Mesenchymal stem cell (in vitro differentiated cells and primary cell): ENCODE measurements around the gene ACTA2.
A peak's percentile ranks its signal among the peaks of the same experiment; 100 is the strongest.
"Not testable (repeated sequence)": the region's sequence is repeated elsewhere in the genome, so short reads cannot be mapped to it uniquely, and the experiment has no call there.

Experiments used
- DNase-seq: peaks from one replicate; pipeline ENCODE4 v3.0.0-alpha.2; 2013
- H2AFZ ChIP-seq: one replicate; pipeline ENCODE4 v1.6.1; 2013; ENCODE audit warnings: low read depth, mild to moderate bottlenecking, control low read depth, inconsistent platforms, low read length, moderate library complexity
- H2AK5ac ChIP-seq: 2 replicates; pipeline ENCODE4 v1.6.1; 2013; ENCODE audit warnings: low read length, moderate library complexity, mild to moderate bottlenecking, inconsistent platforms; ENCODE audit not compliant: severe bottlenecking
- H2BK120ac ChIP-seq: one replicate; pipeline ENCODE4 v1.6.1; 2013; ENCODE audit warnings: low read depth, mild to moderate bottlenecking, inconsistent platforms, low read length, moderate library complexity
- H2BK12ac ChIP-seq, 2 experiments: one replicate each; pipeline ENCODE4 v1.6.1; 2013; ENCODE audit warnings: inconsistent platforms in 2 of 2, low read length in 2 of 2, mild to moderate bottlenecking in 2 of 2, moderate library complexity in 2 of 2, control low read depth in 1 of 2
- H2BK15ac ChIP-seq: one replicate; pipeline ENCODE4 v1.6.1; 2013; ENCODE audit warnings: mild to moderate bottlenecking, low read depth, inconsistent platforms; ENCODE audit not compliant: poor library complexity, severe bottlenecking
- H2BK5ac ChIP-seq: 2 replicates; pipeline ENCODE4 v1.6.1; 2013; ENCODE audit warnings: low read depth, mild to moderate bottlenecking, low read length, control low read depth, inconsistent platforms; ENCODE audit not compliant: poor library complexity, severe bottlenecking
- H3K14ac ChIP-seq, 2 experiments: one replicate each; pipeline ENCODE4 v1.6.1; 2013; ENCODE audit warnings: inconsistent platforms in 2 of 2, low read length in 2 of 2, control low read depth in 1 of 2, mild to moderate bottlenecking in 1 of 2, moderate library complexity in 1 of 2
- H3K18ac ChIP-seq, 2 experiments: one replicate each; pipeline ENCODE4 v1.6.1; 2013; ENCODE audit warnings: inconsistent platforms in 2 of 2, low read length in 2 of 2, control low read depth in 1 of 2, low read depth in 1 of 2, mild to moderate bottlenecking in 1 of 2
- H3K23ac ChIP-seq, 2 experiments: one replicate each; pipeline ENCODE4 v1.6.1; 2013; ENCODE audit warnings: inconsistent platforms in 2 of 2, low read length in 2 of 2, mild to moderate bottlenecking in 2 of 2, moderate library complexity in 2 of 2, control low read depth in 1 of 2
- H3K27ac ChIP-seq: 2 replicates; pipeline ENCODE4 v1.5.1; 2013; ENCODE audit warnings: mild to moderate bottlenecking, moderate library complexity, low read length, control low read depth, inconsistent platforms; ENCODE audit not compliant: poor library complexity, severe bottlenecking
- H3K27me3 ChIP-seq, 2 experiments: 2 replicates each; pipeline versions ENCODE4 v1.6.1 to v1.7.0; 2013; ENCODE audit warnings: low read length in 2 of 2, mild to moderate bottlenecking in 2 of 2, moderate library complexity in 2 of 2, control low read depth in 1 of 2, inconsistent platforms in 1 of 2; ENCODE audit not compliant: control insufficient read depth in 1 of 2, insufficient read depth in 1 of 2
- H3K36me3 ChIP-seq, 2 experiments: 2 replicates each; pipeline versions ENCODE4 v1.6.1 to v1.7.0; 2013; ENCODE audit warnings: low read length in 2 of 2, control low read depth in 1 of 2, inconsistent platforms in 1 of 2, low read depth in 1 of 2, mild to moderate bottlenecking in 1 of 2; ENCODE audit not compliant: insufficient read depth in 2 of 2, control insufficient read depth in 1 of 2
- H3K4ac ChIP-seq, 2 experiments: one replicate each; pipeline ENCODE4 v1.6.1; 2013; ENCODE audit warnings: inconsistent platforms in 2 of 2, low read length in 2 of 2, mild to moderate bottlenecking in 2 of 2, moderate library complexity in 2 of 2, control low read depth in 1 of 2, low read depth in 1 of 2
- H3K4me1 ChIP-seq: 2 replicates; pipeline ENCODE4 v1.6.1; 2013; ENCODE audit warnings: low read depth, low read length, control low read depth; ENCODE audit not compliant: control insufficient read depth, insufficient read depth
- H3K4me2 ChIP-seq: 2 replicates; pipeline ENCODE4 v1.6.1; 2013; ENCODE audit warnings: low read length, mild to moderate bottlenecking, inconsistent platforms; ENCODE audit not compliant: poor library complexity, severe bottlenecking
- H3K4me3 ChIP-seq, 2 experiments: 2 replicates each; pipeline versions ENCODE4 v1.5.1 to v1.7.0; 2013; ENCODE audit warnings: low read length in 2 of 2, mild to moderate bottlenecking in 2 of 2, control low read depth in 1 of 2, low read depth in 1 of 2; ENCODE audit not compliant: insufficient read depth in 1 of 2
- H3K79me1 ChIP-seq: replicated peaks from 2 replicates; pipeline ENCODE4 v1.6.1; 2013; ENCODE audit warnings: mild to moderate bottlenecking, control low read depth, low read length, inconsistent platforms; ENCODE audit not compliant: poor library complexity, severe bottlenecking
- H3K9ac ChIP-seq: 2 replicates; pipeline ENCODE4 v1.7.0; 2013; ENCODE audit warnings: mild to moderate bottlenecking, low read length, moderate library complexity
- H3K9me3 ChIP-seq: 2 replicates; pipeline ENCODE4 v1.7.0; 2013; ENCODE audit warnings: mild to moderate bottlenecking, low read length; ENCODE audit not compliant: control insufficient read depth
- H4K8ac ChIP-seq: one replicate; pipeline ENCODE4 v1.6.1; 2013; ENCODE audit warnings: inconsistent platforms, mild to moderate bottlenecking, low read length, moderate library complexity
- H4K91ac ChIP-seq: one replicate; pipeline ENCODE4 v1.6.1; 2013; ENCODE audit warnings: mild to moderate bottlenecking, low read length, inconsistent platforms
- WGBS: methylation state at CpG from one replicate; pipeline ENCODE4 v1.1.7; 2013; ENCODE audit warnings: mixed read lengths; 5-methylcytosine and 5-hydroxymethylcytosine counted together

ACTA2 gene

GRCh38 chr10:88932029-88932428, 20.5 kb downstream of the ACTA2 start:
- H3K14ac ChIP-seq, H2BK5ac ChIP-seq, H3K9me3 ChIP-seq, H3K4me1 ChIP-seq, H3K27ac ChIP-seq, H3K79me1 ChIP-seq, H3K4me2 ChIP-seq, H2AFZ ChIP-seq, H2BK120ac ChIP-seq, H3K4ac ChIP-seq, H2AK5ac ChIP-seq, H4K91ac ChIP-seq, H2BK15ac ChIP-seq, H3K4me3 ChIP-seq, H2BK12ac ChIP-seq, DNase-seq, H3K18ac ChIP-seq, H3K27me3 ChIP-seq, H3K23ac ChIP-seq, H4K8ac ChIP-seq: not testable (repeated sequence)
- WGBS = 95% methylated on average over 4 of the region's 5 CpGs
- peaks cover 6 to 43% of the 10 kb centered on the region in 2 experiments for H3K36me3 ChIP-seq
- H3K9ac ChIP-seq = peak overlapping the region; percentile 29

- Histone ChIP-seq H3K4me1 (peaks cover 3% of the 10 kb centered on the region), H3K18ac (no peak overlapping the region), H3K4me3 (no peak overlapping the region), H2AFZ (no peak overlapping the region), H3K23ac (no peak overlapping the region), H2AK5ac (no peak overlapping the region), H2BK15ac (no peak overlapping the region), H3K27me3 (no peaks in the 10 kb centered on the region), H2BK120ac (no peak overlapping the region), H3K27ac (no peak overlapping the region), H3K79me1 (peaks cover 2% of the 10 kb centered on the region), H4K8ac (no peak overlapping the region), H3K4ac (no peak overlapping the region), H2BK12ac (no peak overlapping the region), H4K91ac (no peak overlapping the region), H2BK5ac (no peak overlapping the region), H3K4me2 (no peak overlapping the region), H3K9ac (no peak overlapping the region), H3K36me3 (peaks cover 6 to 38% of the 10 kb centered on the region in 2 experiments), H3K14ac (no peak overlapping the region), H3K9me3 (no peaks in the 10 kb centered on the region)
- peak; percentile 32 for DNase-seq
- WGBS = 100% methylated on average over 1 of the region's 1 CpG
Observed at GRCh38 chr10:88931548-88931947, 21.0 kb downstream of the ACTA2 start.

- Histone ChIP-seq H3K79me1 (no peaks in the 10 kb centered on the region), H3K4ac (no peak overlapping the region), H3K4me1 (peaks cover 6% of the 10 kb centered on the region), H3K4me2 (no peak overlapping the region), H3K9ac (no peak overlapping the region), H2BK12ac (no peak overlapping the region), H3K27me3 (no peaks in the 10 kb centered on the region), H2AFZ (no peak overlapping the region), H4K91ac (no peak overlapping the region), H3K18ac (no peak overlapping the region), H3K23ac (no peak overlapping the region), H2BK5ac (no peak overlapping the region), H4K8ac (no peak overlapping the region), H3K14ac (no peak overlapping the region), H3K27ac (no peak overlapping the region), H3K9me3 (no peaks in the 10 kb centered on the region), H2AK5ac (no peak overlapping the region), H3K36me3 (peaks cover 4 to 28% of the 10 kb centered on the region in 2 experiments), H2BK120ac (no peak overlapping the region), H2BK15ac (no peak overlapping the region), H3K4me3 (no peak overlapping the region)
- DNase-seq = no peak
- WGBS = 52% methylated on average over 2 of the region's 2 CpGs
Observed at GRCh38 chr10:88928254-88928653, 24.3 kb downstream of the ACTA2 start.

- Histone ChIP-seq H2BK120ac (peak overlapping the region; percentile 64), H2BK5ac (no peak overlapping the region), H2AK5ac (peak overlapping the region; percentile 22), H3K9me3 (no peaks in the 10 kb centered on the region), H3K79me1 (no peaks in the 10 kb centered on the region), H3K4me3 (peak overlapping the region in 1 of 2 experiments; percentile 20), H4K8ac (no peak overlapping the region), H2BK12ac (peak overlapping the region in 1 of 2 experiments; percentile 68), H3K18ac (peak overlapping the region; percentile 19 to 80), H3K27ac (peak overlapping the region; percentile 7), H3K4me2 (no peak overlapping the region), H2AFZ (no peak overlapping the region), H3K36me3 (peaks cover 4 to 37% of the 10 kb centered on the region in 2 experiments), H3K14ac (peak overlapping the region in 1 of 2 experiments; percentile 20), H2BK15ac (no peak overlapping the region), H3K4me1 (peaks cover 6% of the 10 kb centered on the region), H4K91ac (no peak overlapping the region), H3K4ac (peak overlapping the region in 1 of 2 experiments; percentile 65), H3K9ac (peak overlapping the region; percentile 39), H3K27me3 (no peaks in the 10 kb centered on the region), H3K23ac (no peak overlapping the region)
- no peak for DNase-seq
- whole genome bisulfite sequencing = 95% methylated on average over 2 of the region's 2 CpGs
Observed at GRCh38 chr10:88927416-88927690, 25.2 kb downstream of the ACTA2 start.
